CD4-positive, alpha-beta T cell treated with Interleukin-2 at 100 ng/mL for 4 hours (primary cell): Measurements from ENCODE around the gene SCAPER.

ENCODE experiments used
- DNase-seq: peaks from one replicate; pipeline ENCODE4 v3.0.0-alpha.2; 2020; ENCODE audit warnings: low spot score

SCAPER gene

GRCh38 chr15:76353903-76354302 is 551.2 kb downstream of the SCAPER start:
- no peak for DNase-seq

GRCh38 chr15:76353023-76353577 is 552.0 kb downstream of the SCAPER start:
- no peak for DNase-seq

- DNase-seq: no peak
These were observed 555.7 kb downstream of the SCAPER start for GRCh38 chr15:76349301-76350070.

DNA sequence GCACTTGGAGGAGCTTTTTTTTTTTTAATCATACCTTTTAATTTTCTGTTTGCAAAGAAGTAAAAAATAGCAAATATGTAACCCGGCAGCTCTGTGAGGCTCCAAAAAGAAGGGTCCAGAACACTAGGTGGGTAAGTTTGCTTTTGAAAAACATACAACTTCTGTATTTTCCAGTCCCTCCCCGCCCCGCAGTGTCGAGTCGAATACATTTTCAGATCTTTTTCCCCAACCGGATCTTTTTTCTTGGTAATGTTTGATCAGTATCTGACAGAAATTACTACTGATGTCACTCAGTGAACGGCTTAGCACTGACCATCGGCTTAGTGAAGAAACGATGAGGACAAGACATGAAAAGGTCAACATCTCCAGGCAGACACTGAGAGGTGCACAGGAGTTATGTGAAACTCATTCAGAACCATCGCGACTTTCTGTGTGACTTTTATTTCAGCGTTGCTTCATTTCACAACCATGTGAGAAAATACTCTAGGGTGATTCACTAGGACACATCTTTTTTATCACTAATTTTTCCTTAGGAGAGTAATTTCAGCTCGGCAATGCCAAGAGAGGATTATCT is 557.6 kb downstream of the SCAPER start:
- DNase-seq: no peak

DNA sequence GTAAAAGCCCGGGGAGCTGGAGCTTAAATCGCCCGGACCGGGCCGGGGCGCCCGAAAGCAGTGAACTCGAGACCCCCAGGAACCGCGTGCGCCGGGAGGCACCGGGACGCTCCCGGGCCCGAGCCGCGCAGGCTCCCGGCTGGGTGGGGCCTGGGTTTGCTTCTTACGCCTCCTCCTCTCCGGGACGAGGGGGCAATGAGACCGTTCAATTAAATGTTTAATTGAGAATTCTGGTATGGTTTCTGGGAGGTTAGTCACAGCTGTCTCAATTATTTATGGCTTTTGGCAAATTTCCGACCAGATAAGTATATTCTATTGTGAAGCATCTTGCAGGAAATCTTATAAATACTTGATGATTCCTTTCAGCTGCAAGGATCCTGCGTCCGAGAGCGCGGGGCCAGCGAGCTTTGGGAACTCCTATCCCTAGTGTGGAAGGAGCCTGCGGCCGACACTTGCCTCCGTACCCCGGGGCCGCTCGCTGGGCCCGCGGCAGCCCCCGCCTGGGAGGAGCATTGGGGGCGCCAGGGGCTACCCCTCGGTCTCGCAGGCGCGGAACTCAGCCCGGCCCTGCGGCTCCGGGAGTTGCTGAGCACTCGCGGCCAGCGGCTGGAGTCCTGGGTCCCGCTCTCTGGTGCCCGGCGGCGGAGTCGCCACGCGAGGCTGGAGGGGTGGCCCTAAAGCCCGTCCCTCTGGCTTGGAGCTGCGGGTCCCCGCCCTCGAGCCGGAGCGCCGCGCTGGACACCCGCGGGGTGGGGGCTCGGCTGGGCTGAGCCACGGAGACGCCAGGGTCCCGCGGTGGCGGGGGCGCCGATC is 558.3 kb downstream of the SCAPER start:
- DNase-seq: no peak

- DNase-seq: no peak
These were observed 559.1 kb downstream of the SCAPER start for GRCh38 chr15:76345880-76346668.

DNA sequence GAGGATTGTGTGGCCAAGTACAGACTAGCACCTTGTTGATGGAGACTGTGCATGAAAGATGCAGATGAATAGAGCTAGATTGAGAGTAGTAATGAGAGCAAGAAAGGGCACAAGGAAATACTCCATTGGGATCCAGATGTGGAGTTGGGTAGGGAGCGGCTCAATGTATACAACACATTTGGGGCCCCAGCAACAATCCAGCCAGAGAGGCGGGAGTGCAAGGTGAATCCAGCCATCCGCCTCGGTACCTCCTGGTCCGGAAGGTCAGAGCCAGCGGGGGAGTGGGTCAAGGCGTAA is 559.6 kb downstream of the SCAPER start:
- DNase-seq: no peak

DNA sequence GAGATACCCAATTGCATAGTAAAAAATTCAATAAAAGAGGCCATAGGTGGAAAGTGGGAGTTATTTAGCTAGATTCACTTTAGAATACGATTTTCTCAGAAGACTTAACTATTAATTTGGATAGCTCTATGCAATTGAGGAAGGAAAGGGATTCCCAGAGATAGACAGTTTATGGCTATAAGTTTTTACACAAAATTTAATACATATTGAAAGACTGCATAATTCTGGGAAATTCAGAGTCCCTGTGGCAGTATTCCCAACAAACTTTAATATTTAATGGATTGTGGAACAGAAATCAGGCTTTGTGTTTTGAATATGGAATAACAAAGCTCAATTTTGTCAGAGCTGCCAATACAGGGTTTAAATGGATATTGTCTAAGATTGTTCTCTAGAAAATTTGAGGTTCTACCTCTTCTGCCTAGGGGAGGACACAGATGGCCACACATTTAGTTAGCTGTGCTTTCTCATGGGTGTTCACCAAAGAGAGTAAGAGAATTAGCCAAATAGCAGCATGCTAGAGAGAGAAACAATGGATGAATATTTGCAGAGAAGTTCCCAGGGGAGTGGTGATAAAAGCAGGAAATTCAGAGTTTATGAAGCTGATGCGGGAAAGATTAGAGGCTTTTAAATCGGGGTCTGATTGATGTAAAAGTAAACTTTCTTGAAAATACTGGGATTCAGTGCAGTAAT is 560.1 kb downstream of the SCAPER start:
- DNase-seq: no peak

GRCh38 chr15:76343313-76343996 is 561.7 kb downstream of the SCAPER start:
- no peak for DNase-seq

DNA sequence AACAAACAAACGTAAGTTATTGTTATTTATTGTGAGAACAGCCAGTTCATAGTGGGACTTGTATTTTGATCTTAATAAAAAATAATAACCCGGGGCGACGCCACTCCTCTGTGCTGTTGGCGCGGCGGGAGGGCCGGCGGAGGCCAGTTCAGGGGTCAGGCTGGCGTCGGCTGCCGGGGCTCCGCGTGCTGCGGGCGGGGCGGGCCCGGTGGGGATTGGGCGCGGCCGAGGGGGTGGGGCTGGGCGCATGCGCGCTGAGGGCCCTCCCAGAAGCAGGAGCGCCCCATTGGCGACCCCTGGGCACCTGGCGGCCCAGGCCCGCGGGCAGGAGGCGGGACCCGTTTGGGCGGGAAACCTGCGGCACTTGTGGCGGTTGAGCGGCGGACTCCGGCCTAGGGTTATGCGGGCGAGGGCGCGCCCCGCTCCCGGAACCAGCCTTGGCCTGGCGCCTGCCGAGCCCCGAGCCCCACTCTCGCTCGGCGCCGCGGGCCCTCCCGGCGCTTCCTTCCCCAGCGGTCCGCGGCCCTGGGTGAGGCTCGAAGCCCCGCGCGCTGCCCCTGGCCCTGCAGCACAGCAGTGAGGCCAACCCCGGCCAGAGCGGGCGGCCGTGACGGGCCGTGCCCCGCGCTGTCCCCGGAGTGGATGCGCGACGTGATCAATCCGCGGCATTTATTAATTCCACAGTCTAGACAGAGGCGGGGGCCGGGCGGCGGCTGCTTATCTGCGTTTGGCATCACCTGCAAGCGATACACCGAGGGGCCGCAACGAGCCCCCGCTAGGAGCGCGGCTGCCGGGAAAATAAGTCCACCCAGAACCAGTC is 562.5 kb downstream of the SCAPER start:
- DNase-seq: no peak

GRCh38 chr15:76342058-76342381 is 563.1 kb downstream of the SCAPER start:
- no peak for DNase-seq

- DNase-seq: no peak
These were observed 563.6 kb downstream of the SCAPER start for GRCh38 chr15:76341366-76342057.

- peak; percentile 32 for DNase-seq
These were observed 564.3 kb downstream of the SCAPER start for GRCh38 chr15:76340803-76341365.

GRCh38 chr15:76340198-76340802 is 564.8 kb downstream of the SCAPER start:
- no peak for DNase-seq

DNA sequence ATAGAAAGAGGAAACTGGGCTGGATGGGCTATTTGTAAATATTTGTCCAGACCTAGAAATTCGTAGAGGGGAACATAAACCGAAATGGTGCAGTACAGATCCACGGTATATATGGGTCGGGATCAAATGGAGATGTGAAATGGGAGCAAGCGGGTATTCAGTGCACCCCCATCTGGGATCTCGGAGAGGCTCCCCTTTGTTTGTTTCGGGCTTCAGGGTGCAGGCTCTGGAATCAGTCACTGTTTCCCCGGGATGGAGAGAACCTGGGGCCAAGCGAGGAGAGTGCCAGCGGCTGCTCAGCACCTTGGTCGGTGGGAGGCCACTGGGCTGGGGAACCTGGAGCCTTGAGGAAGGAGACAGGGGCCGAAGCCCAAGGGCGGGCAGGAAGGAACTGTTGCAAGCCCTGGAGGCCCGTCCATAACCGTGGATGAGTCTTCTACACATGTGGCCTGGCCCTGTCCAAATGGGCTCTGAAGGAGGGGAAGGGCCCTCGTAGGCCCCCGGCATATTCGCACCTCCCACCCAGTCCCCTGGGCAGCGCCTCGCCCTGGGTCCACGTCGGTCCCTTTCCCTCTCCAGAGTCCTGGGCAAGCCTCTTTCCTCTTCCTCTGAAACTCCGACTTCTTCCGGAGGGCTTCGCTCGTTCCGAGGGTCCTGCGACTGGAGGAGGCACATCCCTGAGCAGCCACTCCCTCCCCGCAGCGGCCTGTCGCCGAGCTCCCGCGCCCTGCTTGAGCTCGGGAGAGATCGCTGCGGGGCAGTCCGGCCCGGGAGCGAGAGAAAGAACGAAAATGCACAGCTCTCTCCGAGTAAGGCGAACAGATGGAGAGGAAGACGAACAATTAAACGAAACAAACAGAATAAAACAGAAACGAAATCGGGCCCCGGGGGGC is 565.6 kb downstream of the SCAPER start:
- no peak for DNase-seq

- no peak for DNase-seq
These were observed 566.4 kb downstream of the SCAPER start for GRCh38 chr15:76338486-76339304.
